GM21423 (cell line): Measurements from ENCODE around the gene GNA14.
"Not testable (repeated sequence)": the region's sequence is repeated elsewhere in the genome, so short reads cannot be mapped to it uniquely, and the experiment has no call there.

Experiments used
- ATAC-seq: cut with Tn5 transposase; IDR thresholded peaks from one replicate; pipeline ENCODE4 v1.9.1; 2021; ENCODE audit warnings: mild to moderate bottlenecking, moderate library complexity; ENCODE audit not compliant: unreplicated experiment

The GNA14 gene

GRCh38 chr9:77647267-77648233 lies 572 bp downstream of the GNA14 start:
- no peak for ATAC-seq

GRCh38 chr9:77643871-77644270 lies 4.3 kb downstream of the GNA14 start:
- ATAC-seq = no peak

- ATAC-seq = no peak
Observed at GRCh38 chr9:77640741-77641580, 7.2 kb downstream of the GNA14 start.

GRCh38 chr9:77632652-77633051 lies 15.5 kb downstream of the GNA14 start:
- ATAC-seq = no peak

- ATAC-seq = not testable (repeated sequence)
Observed at GRCh38 chr9:77628864-77629263, 19.3 kb downstream of the GNA14 start.

GRCh38 chr9:77616191-77616590 lies 31.9 kb downstream of the GNA14 start:
- no peak for ATAC-seq

- ATAC-seq = no peak
Observed at GRCh38 chr9:77614645-77615044, 33.5 kb downstream of the GNA14 start.

GRCh38 chr9:77606526-77606925 lies 41.6 kb downstream of the GNA14 start:
- no peak for ATAC-seq

- no peak for ATAC-seq
Observed at GRCh38 chr9:77605449-77606220, 42.5 kb downstream of the GNA14 start.

GRCh38 chr9:77604316-77604715 lies 43.8 kb downstream of the GNA14 start:
- no peak for ATAC-seq

GRCh38 chr9:77602852-77603251 lies 45.3 kb downstream of the GNA14 start:
- no peak for ATAC-seq

- ATAC-seq = no peak
Observed at GRCh38 chr9:77601476-77602099, 46.5 kb downstream of the GNA14 start.

GRCh38 chr9:77600810-77601209 lies 47.3 kb downstream of the GNA14 start:
- ATAC-seq = no peak

- no peak for ATAC-seq
Observed at GRCh38 chr9:77599492-77599891, 48.6 kb downstream of the GNA14 start.

- no peak for ATAC-seq
Observed at GRCh38 chr9:77598991-77599390, 49.1 kb downstream of the GNA14 start.

GRCh38 chr9:77598524-77598923 lies 49.6 kb downstream of the GNA14 start:
- ATAC-seq = no peak

GRCh38 chr9:77597057-77597456 lies 51.1 kb downstream of the GNA14 start:
- ATAC-seq = no peak

- ATAC-seq = no peak
Observed at GRCh38 chr9:77595426-77596095, 52.6 kb downstream of the GNA14 start.

GRCh38 chr9:77594963-77595362 lies 53.2 kb downstream of the GNA14 start:
- ATAC-seq = no peak

- no peak for ATAC-seq
Observed at GRCh38 chr9:77593528-77593927, 54.6 kb downstream of the GNA14 start.
